K562 (cell line): Measurements from ENCODE around the gene ENDOU. TPM values are rescaled to one million over a fixed set of nuclear protein-coding genes. Genes with fewer than 3 reads are reported as not detected.

Experiments used
- ARID2 ChIP-seq: fragments of 450-650 bp; IDR thresholded peaks from 2 replicates; pipeline ENCODE4 v1.6.1; 2017; ENCODE audit warnings: antibody characterized with exemption, mild to moderate bottlenecking
- BACH1 ChIP-seq: fragments of 200-800 bp; sonication (Bioruptor generic); IDR thresholded peaks from 2 replicates; pipeline ENCODE4 v1.6.1; 2016; ENCODE audit warnings: missing genetic modification characterization, missing compliant biosample characterization
- FOXK1 ChIP-seq: sonication (generic); formaldehyde crosslinking; IDR thresholded peaks from 2 replicates; pipeline ENCODE4 v1.8.0; 2022; ENCODE audit warnings: missing genetic modification reagents, mild to moderate bottlenecking, borderline replicate concordance
- HBP1 ChIP-seq: fragments of 450-650 bp; formaldehyde crosslinking; IDR thresholded peaks from 2 replicates; pipeline ENCODE4 v1.4.0; 2022; ENCODE audit warnings: missing genetic modification characterization
- HCFC1 ChIP-seq: IDR thresholded peaks from 2 replicates; pipeline ENCODE4 v1.6.1; 2012; ENCODE audit warnings: low read depth, low read length, improper control_type of control experiment
- HNRNPL ChIP-seq: fragments of 200-400 bp; formaldehyde crosslinking; IDR thresholded peaks from 2 replicates; pipeline ENCODE4 v1.6.1; 2017; ENCODE audit warnings: low read depth, mild to moderate bottlenecking, low read length
- HOMEZ ChIP-seq: fragments of 250-450 bp; sonication (Bioruptor Pico); IDR thresholded peaks from 2 replicates; pipeline ENCODE4 v1.4.0; 2020; ENCODE audit warnings: mild to moderate bottlenecking, moderate library complexity
- KAT8 ChIP-seq: fragments of 450-650 bp; IDR thresholded peaks from 2 replicates; pipeline ENCODE4 v1.6.1; 2016; ENCODE audit warnings: low read depth, mild to moderate bottlenecking
- KLF6 ChIP-seq: fragments of 250-450 bp; sonication (Bioruptor Pico); IDR thresholded peaks from 2 replicates; pipeline ENCODE4 v1.4.0; 2020; ENCODE audit warnings: mild to moderate bottlenecking, moderate library complexity, borderline replicate concordance
- NR2C2 ChIP-seq, 2 experiments: fragments of 200-800 bp in 1 of 2; sonication (Bioruptor generic) in 1 of 2; sonication (generic) in 1 of 2; formaldehyde crosslinking in 1 of 2; IDR thresholded peaks; 2 replicates each; pipeline versions ENCODE4 v1.6.1 to v1.8.0; 2016 to 2022; ENCODE audit warnings: mild to moderate bottlenecking in 1 of 2, missing compliant biosample characterization in 1 of 2, missing genetic modification characterization in 1 of 2, missing genetic modification reagents in 1 of 2
- SLC30A9 ChIP-seq: fragments of 250-450 bp; sonication (Bioruptor Pico); IDR thresholded peaks from 2 replicates; pipeline ENCODE4 v1.8.0; 2022; ENCODE audit warnings: mild to moderate bottlenecking, moderate library complexity
- SNRNP70 ChIP-seq: fragments of 200-400 bp; formaldehyde crosslinking; optimal IDR thresholded peaks from 2 replicates; pipeline ENCODE3; 2017; ENCODE audit warnings: low read depth, low read length
- U2AF1 ChIP-seq: fragments of 200-400 bp; formaldehyde crosslinking; optimal IDR thresholded peaks from 2 replicates; pipeline ENCODE3; 2017; ENCODE audit warnings: mild to moderate bottlenecking, low read depth, low read length, moderate library complexity
- ZNF584 ChIP-seq: fragments of 200-800 bp; sonication (Bioruptor generic); IDR thresholded peaks from 2 replicates; pipeline ENCODE4 v1.6.1; 2016; ENCODE audit warnings: low read depth, mild to moderate bottlenecking, missing genetic modification characterization, missing compliant biosample characterization
- polyA plus RNA-seq, 8 experiments: library from polyadenylated mRNA; depleted of rRNA in 4 of 8; stranded (reverse) in 5 of 8; unstranded in 3 of 8; fragments of >200 nt; fragmentation: Nextera tagmentation in 2 of 8; fragmentation: Illumina TruSeq in 1 of 8; extraction: Ambion mirVana in 2 of 8; extraction: Trizol in 1 of 8; gene quantifications; 2 replicates each; pipeline versions ENCODE4 v1.2.1 to v1.2.3, GENCODE V29; 2011 to 2014; ENCODE audit warnings: inconsistent platforms in 1 of 8, missing spikeins in 1 of 8
- total RNA-seq, 7 experiments: library from RNA; depleted of rRNA in 6 of 7; stranded (reverse); fragments of >200 nt in 6 of 7; fragmentation: Illumina TruSeq in 2 of 7; extraction: Trizol in 2 of 7; gene quantifications; 2 replicates each; pipeline versions ENCODE4 v1.2.1 to v1.2.3, GENCODE V29; 2011 to 2021; ENCODE audit warnings: low replicate concordance in 1 of 7

Gene ENDOU
- total and polyA plus RNA-seq, 9 of the 15 experiments (the other 6 are each of a cell fraction or from before 2014, with no cell fraction given), result 0.03 TPM; not detected in 8

- TF ChIP-seq SNRNP70, result no peak
- no peak for TF ChIP-seq U2AF1
- no peak for TF ChIP-seq FOXK1
- TF ChIP-seq ARID2, result no peak
- TF ChIP-seq NR2C2 (CRISPR knock-in tag; IDR thresholded peaks at IDR 0.05), result no peak
- peak; percentile 67 for TF ChIP-seq NR2C2 (tag; IDR thresholded peaks at IDR 0.05)
- peak; percentile 85 for TF ChIP-seq BACH1
- peak; percentile 24; the same call in 1 of the 2 replicates for TF ChIP-seq HBP1 (CRISPR knock-in tag)
- TF ChIP-seq HCFC1, result peak; percentile 53
- TF ChIP-seq HOMEZ, result no peak
- TF ChIP-seq HNRNPL, result no peak
- no peak for TF ChIP-seq KLF6
- no peak for TF ChIP-seq SLC30A9 (CRISPR knock-in tag)
- no peak for TF ChIP-seq ZNF584 (CRISPR knock-in tag)
- no peak for TF ChIP-seq KAT8
These were observed 19.5 kb downstream of the ENDOU start, which contains the start of gene RPAP3 (continued) for GRCh38 chr12:47705566-47706425.
